ENCODE measurements around the gene ZMIZ2.

DNA sequence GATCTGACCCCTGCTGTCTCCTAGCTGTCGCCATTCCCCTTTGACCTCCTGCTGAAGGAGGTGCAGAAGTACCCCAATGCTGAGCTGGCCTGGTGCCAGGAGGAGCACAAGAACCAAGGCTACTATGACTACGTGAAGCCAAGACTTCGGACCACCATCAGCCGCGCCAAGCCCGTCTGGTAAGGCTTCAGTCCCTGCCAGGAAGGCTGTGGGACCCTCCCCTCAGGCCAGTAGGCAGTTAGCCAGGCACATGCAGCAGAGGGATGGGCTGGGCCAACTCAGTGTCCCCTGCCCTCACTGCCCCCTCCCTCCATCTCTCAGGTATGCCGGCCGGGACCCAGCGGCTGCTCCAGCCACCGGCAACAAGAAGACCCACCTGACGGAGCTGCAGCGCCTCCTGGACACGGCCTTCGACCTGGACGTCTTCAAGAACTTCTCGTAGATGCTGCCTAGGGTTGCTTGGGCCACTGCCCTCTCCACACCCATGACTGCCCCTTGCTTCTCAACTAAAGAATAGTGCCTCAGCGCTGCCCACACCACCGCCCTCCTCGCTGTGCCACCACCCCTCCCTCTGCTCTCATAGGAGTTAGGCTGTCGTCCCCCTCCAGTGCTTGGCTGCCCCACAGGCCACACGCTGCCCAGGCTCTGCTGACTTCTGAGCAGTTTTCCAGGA, 41.0 kb upstream of the ZMIZ2 start:
- TF ChIP-seq, protein P1, sequence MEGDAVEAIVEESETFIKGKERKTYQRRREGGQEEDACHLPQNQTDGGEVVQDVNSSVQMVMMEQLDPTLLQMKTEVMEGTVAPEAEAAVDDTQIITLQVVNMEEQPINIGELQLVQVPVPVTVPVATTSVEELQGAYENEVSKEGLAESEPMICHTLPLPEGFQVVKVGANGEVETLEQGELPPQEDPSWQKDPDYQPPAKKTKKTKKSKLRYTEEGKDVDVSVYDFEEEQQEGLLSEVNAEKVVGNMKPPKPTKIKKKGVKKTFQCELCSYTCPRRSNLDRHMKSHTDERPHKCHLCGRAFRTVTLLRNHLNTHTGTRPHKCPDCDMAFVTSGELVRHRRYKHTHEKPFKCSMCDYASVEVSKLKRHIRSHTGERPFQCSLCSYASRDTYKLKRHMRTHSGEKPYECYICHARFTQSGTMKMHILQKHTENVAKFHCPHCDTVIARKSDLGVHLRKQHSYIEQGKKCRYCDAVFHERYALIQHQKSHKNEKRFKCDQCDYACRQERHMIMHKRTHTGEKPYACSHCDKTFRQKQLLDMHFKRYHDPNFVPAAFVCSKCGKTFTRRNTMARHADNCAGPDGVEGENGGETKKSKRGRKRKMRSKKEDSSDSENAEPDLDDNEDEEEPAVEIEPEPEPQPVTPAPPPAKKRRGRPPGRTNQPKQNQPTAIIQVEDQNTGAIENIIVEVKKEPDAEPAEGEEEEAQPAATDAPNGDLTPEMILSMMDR (IDR thresholded peaks at IDR 0.05; ENCODE audit: low read depth, low read length) = no peak
- no peak for TF ChIP-seq EZH2phosphoT487 (IDR thresholded peaks at IDR 0.05; ENCODE audit: low read depth)

All from OCI-LY3 (cell line).